HepG2 (cell line): ENCODE results near the gene ZNF556. TPM values are rescaled to one million over a fixed set of nuclear protein-coding genes. Genes with fewer than 3 reads are reported as not detected.

ENCODE experiments used
- E2F5 ChIP-seq: sonication (generic); formaldehyde crosslinking; conservative IDR thresholded peaks from 2 replicates; pipeline ENCODE4 v1.4.0; 2020; ENCODE audit warnings: missing genetic modification reagents
- FOXP1 ChIP-seq, 2 experiments: fragments of 450-650 bp in 1 of 2; IDR thresholded peaks; 2 replicates each; pipeline ENCODE4 v1.6.1; 2017 to 2018; ENCODE audit warnings: antibody characterized with exemption in 1 of 2
- FOXP4 ChIP-seq: sonication (generic); formaldehyde crosslinking; IDR thresholded peaks from 2 replicates; pipeline ENCODE4 v1.4.0; 2020; ENCODE audit warnings: missing genetic modification reagents
- HMGXB3 ChIP-seq: sonication (generic); formaldehyde crosslinking; IDR thresholded peaks from 2 replicates; pipeline ENCODE4 v1.4.0; 2020; ENCODE audit warnings: missing genetic modification reagents, borderline replicate concordance
- NFYB ChIP-seq: sonication (generic); formaldehyde crosslinking; IDR thresholded peaks from 2 replicates; pipeline ENCODE4 v1.4.0; 2020; ENCODE audit warnings: missing genetic modification reagents
- RBM22 ChIP-seq: fragments of 200-400 bp; formaldehyde crosslinking; optimal IDR thresholded peaks from 2 replicates; pipeline ENCODE3; 2017; ENCODE audit warnings: mild to moderate bottlenecking, low read length, moderate library complexity
- SP2 ChIP-seq: sonication (generic); formaldehyde crosslinking; IDR thresholded peaks from 2 replicates; pipeline ENCODE4 v1.5.1; 2020; ENCODE audit warnings: mild to moderate bottlenecking, missing genetic modification reagents
- SP5 ChIP-seq: IDR thresholded peaks from 2 replicates; pipeline ENCODE4 v1.6.1; 2016; ENCODE audit warnings: low read depth, borderline replicate concordance
- STAG1 ChIP-seq: sonication (generic); formaldehyde crosslinking; IDR thresholded peaks from 2 replicates; pipeline ENCODE4 v1.4.0; 2020; ENCODE audit warnings: missing genetic modification reagents
- THAP9 ChIP-seq: sonication (generic); formaldehyde crosslinking; IDR thresholded peaks from 2 replicates; pipeline ENCODE4; 2020; ENCODE audit warnings: missing genetic modification reagents, mild to moderate bottlenecking, borderline replicate concordance
- ZNF256 ChIP-seq: sonication (generic); formaldehyde crosslinking; conservative IDR thresholded peaks from 2 replicates; pipeline ENCODE4 v1.4.0; 2020; ENCODE audit warnings: missing genetic modification reagents
- ZNF496 ChIP-seq: sonication (generic); formaldehyde crosslinking; IDR thresholded peaks from 2 replicates; pipeline ENCODE4 v1.8.1; 2023; ENCODE audit warnings: mild to moderate bottlenecking, moderate library complexity, missing genetic modification reagents; ENCODE audit not compliant: insufficient replicate concordance
- ZNF710 ChIP-seq: sonication (generic); formaldehyde crosslinking; IDR thresholded peaks from 2 replicates; pipeline ENCODE4 v1.5.0; 2020; ENCODE audit warnings: mild to moderate bottlenecking, missing genetic modification reagents, borderline replicate concordance
- ZNF879 ChIP-seq: sonication (generic); formaldehyde crosslinking; IDR thresholded peaks from 2 replicates; pipeline ENCODE4 v1.8.1; 2023; ENCODE audit warnings: missing genetic modification reagents
- ZSCAN12 ChIP-seq: sonication (generic); formaldehyde crosslinking; IDR thresholded peaks from 2 replicates; pipeline ENCODE4 v1.9.0; 2021; ENCODE audit warnings: mild to moderate bottlenecking, missing genetic modification reagents
- polyA plus RNA-seq, 8 experiments: library from polyadenylated mRNA; depleted of rRNA in 3 of 8; stranded (reverse) in 7 of 8; unstranded in 1 of 8; fragments of >200 nt; fragmentation: Illumina TruSeq in 4 of 8; extraction: Trizol in 4 of 8; gene quantifications; 2 replicates each; pipeline versions ENCODE4 v1.2.1 to v1.2.3, GENCODE V29; 2011 to 2016; ENCODE audit warnings: low read depth in 4 of 8, missing spikeins in 1 of 8, mixed read lengths in 1 of 8; ENCODE audit not compliant: insufficient read depth in 1 of 8
- total RNA-seq, 5 experiments: library from RNA; depleted of rRNA; stranded (reverse); fragments of >200 nt; fragmentation: Illumina TruSeq; extraction: Trizol; gene quantifications; 2 replicates each; pipeline ENCODE4 v1.2.3, GENCODE V29; 2016; ENCODE audit warnings: low read depth in 1 of 5

Gene ZNF556
- total and polyA plus RNA-seq, 2 of the 13 experiments (the other 11 are each of a cell fraction or from before 2014, with no cell fraction given): 4.2 to 28.6 TPM

GRCh38 chr19:2867025-2867991 lies at the start of gene ZNF556 (continued):
- peak; percentile 88 for TF ChIP-seq SP2
- no peak for TF ChIP-seq ZSCAN12 (CRISPR knock-in tag)
- TF ChIP-seq FOXP4: peak; percentile 30; the same call in 1 of the 2 replicates
- TF ChIP-seq ZNF496 (CRISPR knock-in tag): no peak
- 0 out of 2 replicates have a peak, but pooled peaks have one; percentile 1 for TF ChIP-seq ZNF256
- TF ChIP-seq FOXP1 (IDR thresholded peaks at IDR 0.05): no peak
- TF ChIP-seq FOXP1 (CRISPR knock-in tag; IDR thresholded peaks at IDR 0.05): no peak
- TF ChIP-seq HMGXB3 (CRISPR knock-in tag): no peak; the same call in 1 of the 2 replicates
- TF ChIP-seq RBM22: no peak
- 0 out of 2 replicates have a peak, but pooled peaks have one; percentile 32 for TF ChIP-seq SP5 (CRISPR knock-in tag)
- no peak for TF ChIP-seq ZNF879 (CRISPR knock-in tag)
- no peak for TF ChIP-seq E2F5 (CRISPR knock-in tag)
- 0 out of 2 replicates have a peak, but pooled peaks have one; percentile 16 for TF ChIP-seq ZNF710 (CRISPR knock-in tag)
- peak; percentile 98 for TF ChIP-seq NFYB (CRISPR knock-in tag)
- TF ChIP-seq STAG1 (CRISPR knock-in tag): no peak
- TF ChIP-seq THAP9 (CRISPR knock-in tag): peak; percentile 35; the same call in 1 of the 2 replicates
